ENCODE data around the gene GEMIN7.

Gene GEMIN7

GRCh38 chr19:45122832-45123231 lies 43.8 kb downstream of the GEMIN7 start:
- H3K4me3 ChIP-seq (replicated peaks; ENCODE audit: low read depth, low read length), result no peak overlapping the region
- DNase-seq (ENCODE audit: extremely low read depth, low read depth), result no peak
- TF ChIP-seq, protein P1, sequence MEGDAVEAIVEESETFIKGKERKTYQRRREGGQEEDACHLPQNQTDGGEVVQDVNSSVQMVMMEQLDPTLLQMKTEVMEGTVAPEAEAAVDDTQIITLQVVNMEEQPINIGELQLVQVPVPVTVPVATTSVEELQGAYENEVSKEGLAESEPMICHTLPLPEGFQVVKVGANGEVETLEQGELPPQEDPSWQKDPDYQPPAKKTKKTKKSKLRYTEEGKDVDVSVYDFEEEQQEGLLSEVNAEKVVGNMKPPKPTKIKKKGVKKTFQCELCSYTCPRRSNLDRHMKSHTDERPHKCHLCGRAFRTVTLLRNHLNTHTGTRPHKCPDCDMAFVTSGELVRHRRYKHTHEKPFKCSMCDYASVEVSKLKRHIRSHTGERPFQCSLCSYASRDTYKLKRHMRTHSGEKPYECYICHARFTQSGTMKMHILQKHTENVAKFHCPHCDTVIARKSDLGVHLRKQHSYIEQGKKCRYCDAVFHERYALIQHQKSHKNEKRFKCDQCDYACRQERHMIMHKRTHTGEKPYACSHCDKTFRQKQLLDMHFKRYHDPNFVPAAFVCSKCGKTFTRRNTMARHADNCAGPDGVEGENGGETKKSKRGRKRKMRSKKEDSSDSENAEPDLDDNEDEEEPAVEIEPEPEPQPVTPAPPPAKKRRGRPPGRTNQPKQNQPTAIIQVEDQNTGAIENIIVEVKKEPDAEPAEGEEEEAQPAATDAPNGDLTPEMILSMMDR (IDR thresholded peaks at IDR 0.05; ENCODE audit: low read depth, low read length, missing control alignments), result no peak

DNA sequence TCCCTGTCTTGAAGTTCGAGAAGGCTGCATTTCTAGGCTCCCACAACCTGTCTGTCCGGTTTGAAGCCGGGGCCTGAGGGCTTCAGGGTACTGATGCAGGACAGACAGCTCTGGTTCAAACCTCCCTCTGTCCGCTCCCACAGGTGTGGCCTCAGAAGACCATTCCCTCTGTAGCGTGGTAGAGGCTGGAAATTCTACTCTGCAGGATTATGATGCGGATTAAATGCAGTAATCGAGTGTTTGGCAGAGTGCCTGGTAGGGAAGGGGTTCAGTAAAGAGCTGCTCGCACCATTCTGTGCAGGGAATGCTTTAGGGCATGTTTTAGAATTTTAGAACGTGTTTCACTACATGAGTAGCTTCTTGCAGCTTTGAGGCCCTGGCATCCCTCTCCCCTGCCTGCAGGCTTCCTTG lies 44.4 kb downstream of the GEMIN7 start:
- H3K4me3 ChIP-seq (replicated peaks; ENCODE audit: low read depth, low read length), result no peak overlapping the region
- TF ChIP-seq, protein P1 (IDR thresholded peaks at IDR 0.05; ENCODE audit: low read depth, low read length, missing control alignments), result no peak
- no peak for DNase-seq (ENCODE audit: extremely low read depth, low read depth)

GRCh38 chr19:45124021-45124420 lies 45.0 kb downstream of the GEMIN7 start:
- no peak for DNase-seq (ENCODE audit: extremely low read depth, low read depth)
- H3K4me3 ChIP-seq (replicated peaks; ENCODE audit: low read depth, low read length), result no peak overlapping the region
- TF ChIP-seq, protein P1 (IDR thresholded peaks at IDR 0.05; ENCODE audit: low read depth, low read length, missing control alignments), result no peak

DNA sequence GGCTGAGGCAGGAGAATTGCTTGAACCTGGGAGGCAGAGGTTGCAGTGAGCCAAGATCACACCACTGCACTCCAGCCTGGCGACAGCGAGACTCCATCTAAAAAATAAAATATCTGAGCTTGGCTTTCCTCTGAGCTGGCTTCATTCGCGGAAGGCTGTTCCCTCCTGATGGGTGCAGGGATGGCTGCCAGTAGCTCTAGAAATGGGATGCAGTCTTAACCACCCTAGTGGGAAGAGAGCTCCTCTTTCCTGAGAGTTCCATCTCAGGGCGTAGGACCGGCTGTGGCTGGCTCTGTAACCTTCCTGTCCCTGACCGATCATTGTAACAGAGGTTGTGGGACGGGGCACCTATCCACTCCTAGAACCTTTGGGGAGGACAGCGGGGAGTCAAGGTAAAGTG lies 46.3 kb downstream of the GEMIN7 start:
- DNase-seq (ENCODE audit: extremely low read depth, low read depth), result no peak
- TF ChIP-seq, protein P1 (IDR thresholded peaks at IDR 0.05; ENCODE audit: low read depth, low read length, missing control alignments), result no peak
- no peak overlapping the region for H3K4me3 ChIP-seq (replicated peaks; ENCODE audit: low read depth, low read length)

DNA sequence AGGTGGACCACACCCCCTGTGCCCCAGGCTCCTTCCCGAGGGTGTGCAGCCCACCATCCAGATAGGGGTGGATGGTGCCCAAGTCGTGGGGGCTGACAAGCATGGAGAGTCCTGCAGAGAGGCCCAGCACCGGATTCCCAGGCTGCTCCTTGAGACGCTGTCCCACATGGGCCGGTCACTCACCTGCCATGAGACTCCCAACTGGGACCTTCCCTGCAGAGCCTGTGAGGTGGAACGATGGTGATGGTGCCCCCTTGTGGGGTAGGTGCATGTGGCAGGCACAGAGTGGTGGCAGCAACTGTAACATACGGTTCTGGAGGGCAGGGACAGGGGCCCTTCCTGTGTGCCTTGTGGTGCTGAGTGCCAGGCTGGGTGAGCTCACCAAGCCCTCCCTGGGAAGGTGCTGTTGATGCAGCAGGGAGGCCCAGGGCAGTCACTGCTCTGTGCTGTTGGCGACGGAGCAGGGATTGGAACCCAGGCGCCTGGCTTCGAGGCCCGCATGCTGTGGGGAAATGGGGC lies 47.0 kb downstream of the GEMIN7 start:
- peak; percentile 27 for DNase-seq (ENCODE audit: extremely low read depth, low read depth)
- TF ChIP-seq, protein P1 (IDR thresholded peaks at IDR 0.05; ENCODE audit: low read depth, low read length, missing control alignments), result peak; percentile 84
- H3K4me3 ChIP-seq (replicated peaks; ENCODE audit: low read depth, low read length), result no peak overlapping the region

DNA sequence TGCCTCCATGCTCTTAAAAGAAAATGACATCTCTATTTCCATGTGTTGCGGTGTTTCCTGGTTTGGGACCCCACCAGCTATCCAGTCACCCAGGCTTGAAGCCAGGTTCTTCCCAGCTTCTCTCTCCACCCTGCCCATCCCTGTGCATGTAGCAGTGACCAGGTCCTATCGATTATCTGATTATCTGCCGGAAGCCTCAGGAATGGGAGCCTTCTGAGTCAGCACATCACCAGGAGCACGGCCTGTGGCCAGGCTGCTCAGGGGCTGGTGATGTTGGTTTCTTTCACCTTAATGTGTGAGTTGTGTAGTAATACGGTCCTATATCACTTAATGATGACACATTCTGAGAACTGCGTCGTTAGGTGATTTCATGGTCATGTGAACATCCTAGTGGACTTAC lies 47.6 kb downstream of the GEMIN7 start:
- DNase-seq (ENCODE audit: extremely low read depth, low read depth), result no peak

More for the DNA sequence above, 47.6 kb downstream of the GEMIN7 start:
- TF ChIP-seq, protein P1 (IDR thresholded peaks at IDR 0.05; ENCODE audit: low read depth, low read length, missing control alignments), result no peak
- H3K4me3 ChIP-seq (replicated peaks; ENCODE audit: low read depth, low read length), result no peak overlapping the region
